GM10266 (cell line): ENCODE measurements around the gene FAT3.

Experiments used
- DNase-seq: peaks from one replicate; pipeline ENCODE4 v3.0.0; 2012; ENCODE audit errors: extremely low spot score
- TF ChIP-seq, protein P1 (sequence below): IDR thresholded peaks from 2 replicates; pipeline ENCODE4 v1.5.1; 2012; ENCODE audit warnings: mild to moderate bottlenecking, low read depth; ENCODE audit not compliant: control insufficient read depth, insufficient read depth; ENCODE audit errors: missing control alignments

Gene FAT3

DNA sequence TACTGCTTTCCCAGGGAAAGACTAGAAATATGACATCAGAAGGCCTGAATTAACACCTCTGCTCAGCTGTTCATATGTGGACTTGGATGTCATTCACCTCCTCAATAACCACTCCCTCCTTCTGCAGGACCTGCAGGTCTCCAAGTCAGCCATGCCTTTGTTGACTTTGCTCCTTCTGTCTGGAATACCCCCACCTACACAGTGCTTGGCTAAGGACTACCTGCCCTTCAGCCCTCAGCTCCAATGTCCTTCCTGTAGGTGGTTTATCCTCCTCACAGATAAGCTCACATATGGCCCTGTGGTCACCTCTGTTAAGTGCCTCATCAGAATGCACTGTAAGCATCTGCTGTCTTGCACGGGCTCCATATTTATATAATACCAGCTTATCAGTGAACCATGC lies 26.4 kb upstream of the FAT3 start:
- TF ChIP-seq, protein P1, sequence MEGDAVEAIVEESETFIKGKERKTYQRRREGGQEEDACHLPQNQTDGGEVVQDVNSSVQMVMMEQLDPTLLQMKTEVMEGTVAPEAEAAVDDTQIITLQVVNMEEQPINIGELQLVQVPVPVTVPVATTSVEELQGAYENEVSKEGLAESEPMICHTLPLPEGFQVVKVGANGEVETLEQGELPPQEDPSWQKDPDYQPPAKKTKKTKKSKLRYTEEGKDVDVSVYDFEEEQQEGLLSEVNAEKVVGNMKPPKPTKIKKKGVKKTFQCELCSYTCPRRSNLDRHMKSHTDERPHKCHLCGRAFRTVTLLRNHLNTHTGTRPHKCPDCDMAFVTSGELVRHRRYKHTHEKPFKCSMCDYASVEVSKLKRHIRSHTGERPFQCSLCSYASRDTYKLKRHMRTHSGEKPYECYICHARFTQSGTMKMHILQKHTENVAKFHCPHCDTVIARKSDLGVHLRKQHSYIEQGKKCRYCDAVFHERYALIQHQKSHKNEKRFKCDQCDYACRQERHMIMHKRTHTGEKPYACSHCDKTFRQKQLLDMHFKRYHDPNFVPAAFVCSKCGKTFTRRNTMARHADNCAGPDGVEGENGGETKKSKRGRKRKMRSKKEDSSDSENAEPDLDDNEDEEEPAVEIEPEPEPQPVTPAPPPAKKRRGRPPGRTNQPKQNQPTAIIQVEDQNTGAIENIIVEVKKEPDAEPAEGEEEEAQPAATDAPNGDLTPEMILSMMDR: no peak

GRCh38 chr11:92199991-92200390 lies 24.6 kb upstream of the FAT3 start:
- DNase-seq: no peak
- TF ChIP-seq, protein P1: no peak

More for the DNA sequence above, 26.4 kb upstream of the FAT3 start:
- DNase-seq: no peak

- DNase-seq: no peak
- TF ChIP-seq, protein P1: no peak
These were observed 19.9 kb upstream of the FAT3 start for GRCh38 chr11:92204731-92205130.

DNA sequence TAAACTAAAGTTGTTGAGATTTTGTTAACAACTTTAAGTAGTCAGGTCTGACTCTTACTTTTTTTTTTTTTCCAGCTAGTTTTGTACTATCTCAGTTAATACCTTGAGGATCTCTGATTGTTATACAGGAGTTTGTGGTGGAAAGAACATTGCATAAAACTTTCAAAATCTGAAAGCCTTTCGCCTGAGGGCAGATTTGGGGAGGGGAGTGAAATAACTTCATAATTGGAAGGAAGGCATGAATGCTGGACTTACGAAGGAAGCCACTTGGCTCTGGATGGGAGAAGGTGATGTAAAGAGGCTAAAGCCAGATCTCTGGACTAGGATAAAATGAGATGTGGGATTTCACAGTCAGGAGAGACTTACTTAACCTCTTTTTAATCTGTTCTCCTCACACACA lies 18.2 kb upstream of the FAT3 start:
- TF ChIP-seq, protein P1: no peak
- DNase-seq: no peak

DNA sequence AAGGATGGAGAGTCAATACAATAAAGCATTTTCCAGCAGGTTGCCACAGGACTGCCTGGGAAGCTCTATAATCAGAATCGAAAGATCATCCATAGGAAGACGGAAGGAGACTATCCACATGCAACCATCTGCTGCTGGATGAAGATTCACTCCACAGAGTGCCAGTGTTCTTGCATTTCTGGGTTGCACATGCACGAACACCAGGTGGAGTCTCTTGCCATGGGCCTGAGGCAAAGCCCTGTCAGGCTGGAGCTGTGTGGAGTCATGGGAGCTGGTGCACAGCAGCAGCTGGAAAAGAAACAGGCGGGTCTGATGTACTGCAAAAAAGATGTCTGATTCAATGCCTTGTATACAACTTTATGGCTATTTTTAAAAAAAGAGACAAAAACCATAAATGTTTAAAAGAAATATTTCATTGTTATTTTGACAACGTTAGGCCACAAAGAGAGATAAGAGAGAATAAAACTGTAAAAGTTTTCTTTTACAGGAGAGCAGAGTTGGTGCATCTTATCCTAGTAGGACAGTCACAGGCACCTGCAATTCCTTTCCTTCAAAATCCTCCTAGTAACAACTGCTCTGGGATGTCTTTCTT lies 12.9 kb upstream of the FAT3 start:
- no peak for DNase-seq
- TF ChIP-seq, protein P1: no peak

DNA sequence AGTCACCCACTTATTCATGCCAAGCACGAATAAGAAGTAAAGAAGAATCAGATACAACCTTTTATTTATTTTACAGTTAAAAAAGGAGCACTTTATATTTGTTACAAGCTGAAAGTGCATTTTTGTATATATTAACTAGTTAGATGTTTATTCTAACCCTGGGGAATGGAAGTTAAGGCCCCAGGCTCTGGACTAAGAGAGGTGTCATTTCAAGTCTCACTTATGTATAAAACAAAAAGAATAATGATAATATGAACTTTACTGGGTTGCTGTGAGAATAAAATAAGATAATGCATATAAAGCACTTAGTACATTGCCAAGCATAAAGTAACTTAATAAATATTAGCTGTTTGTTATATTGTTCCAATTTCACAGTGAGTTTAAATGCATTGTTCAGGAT lies 12.1 kb upstream of the FAT3 start:
- TF ChIP-seq, protein P1: no peak
- DNase-seq: no peak

- TF ChIP-seq, protein P1: no peak
- no peak for DNase-seq
These were observed 7.8 kb upstream of the FAT3 start for GRCh38 chr11:92216789-92217188.
